Posterior cingulate gyrus (tissue), 11 donors: ENCODE results near the gene RPL10A.
A peak's percentile ranks its signal among the peaks of the same experiment; 100 is the strongest.

ENCODE experiments used
- DNase-seq, 10 donors: peaks; one replicate each; pipeline versions ENCODE4 v3.0.0 to v3.0.0-alpha.2; 2020 to 2021; ENCODE audit warnings: mixed read lengths in 3 of 10
- intact Hi-C: fragments of 100-400 bp; cut with DNase I; formaldehyde crosslinking; loops from one replicate; pipeline ENCODE4 v1.15.1; 2023

Gene RPL10A

GRCh38 chr6:35474131-35474941, 6.1 kb downstream of the RPL10A start:
- peak in 1 of 10 donors; percentile 67 for DNase-seq
- intact Hi-C loops = no loop called here

DNA sequence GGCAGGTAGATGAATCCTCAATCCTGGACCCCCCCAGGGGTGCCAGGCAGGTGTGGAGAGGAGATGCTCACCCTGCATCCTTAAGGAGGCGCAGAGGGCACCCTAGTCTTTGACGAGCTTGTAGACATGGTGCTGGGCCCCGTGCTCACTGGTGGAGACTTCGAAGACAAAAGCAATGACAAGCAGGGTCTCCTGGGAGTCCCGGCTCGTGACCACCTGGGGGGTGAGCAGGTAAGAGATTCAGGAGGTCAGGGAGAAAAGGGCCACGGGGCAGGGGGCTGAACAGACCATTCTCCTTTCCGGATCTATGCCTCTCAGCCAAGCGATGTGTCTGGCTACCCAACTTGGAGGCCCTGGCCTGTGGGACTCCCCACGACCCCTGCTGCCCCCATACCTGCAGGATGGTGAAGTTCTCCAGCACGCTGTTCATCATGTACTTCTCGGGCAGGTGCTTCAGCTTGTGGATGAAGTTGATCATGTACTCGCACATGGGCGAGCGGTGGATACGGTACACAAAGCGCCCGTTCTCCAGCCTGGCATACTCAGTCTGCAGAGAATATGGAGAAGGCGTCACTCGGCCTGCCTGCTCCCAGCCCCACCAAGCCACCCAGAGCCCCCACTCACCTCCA, 6.9 kb downstream of the RPL10A start:
- peak in 2 of 10 donors; percentile 56 to 63 for DNase-seq
- intact Hi-C loops = no loop called here

GRCh38 chr6:35475573-35475972, 7.4 kb downstream of the RPL10A start:
- intact Hi-C loops = no loop called here
- DNase-seq = peak in 2 of 10 donors; percentile 48 to 67

GRCh38 chr6:35476004-35476403, 7.8 kb downstream of the RPL10A start:
- intact Hi-C loops = no loop called here
- DNase-seq = peak in 2 of 10 donors; percentile 68 to 78

DNA sequence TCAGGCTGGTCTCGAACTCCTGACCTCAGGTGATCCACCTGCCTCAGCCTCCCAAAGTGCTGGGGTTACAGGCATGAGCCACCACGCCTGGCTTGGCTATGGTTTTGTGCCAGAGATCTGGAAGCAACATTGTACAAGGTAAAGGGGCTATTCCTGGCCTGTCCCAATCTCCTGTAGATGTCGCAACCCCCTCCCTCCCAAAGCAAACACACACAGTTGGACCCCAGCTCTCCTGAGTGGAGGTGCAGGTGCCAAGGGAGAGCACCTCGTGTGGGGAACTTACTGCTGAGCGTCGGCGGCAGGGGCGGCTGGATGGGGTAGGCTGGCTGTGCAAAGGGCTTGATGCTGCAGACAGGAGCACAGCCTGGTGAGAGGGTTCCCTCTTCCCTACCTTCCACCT, 8.8 kb downstream of the RPL10A start:
- intact Hi-C loops = no loop called here
- DNase-seq = no peak

GRCh38 chr6:35477551-35478179, 9.5 kb downstream of the RPL10A start:
- no peak for DNase-seq
- intact Hi-C loops = no loop called here

DNA sequence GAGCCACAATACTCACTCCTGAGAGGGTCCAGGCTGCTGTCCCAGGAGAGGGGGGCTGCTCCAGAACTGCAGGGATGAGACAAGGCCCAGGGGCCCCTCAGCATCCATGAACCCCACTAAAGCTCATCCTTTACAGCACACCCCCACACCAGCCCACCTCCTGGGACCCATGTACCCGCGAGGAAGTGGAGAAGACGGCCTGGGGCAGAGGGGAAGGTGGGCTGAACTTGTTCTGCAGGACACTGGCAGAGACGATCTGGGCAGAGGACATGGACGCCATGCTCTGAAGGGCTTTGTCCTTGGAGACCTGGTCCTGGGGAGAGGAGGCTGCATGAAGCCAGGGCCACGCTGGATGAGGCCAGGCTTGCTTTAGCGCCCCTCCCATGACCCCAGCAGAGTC, 10.1 kb downstream of the RPL10A start:
- intact Hi-C loops = no loop called here
- peak in 1 of 10 donors; percentile 44 for DNase-seq

DNA sequence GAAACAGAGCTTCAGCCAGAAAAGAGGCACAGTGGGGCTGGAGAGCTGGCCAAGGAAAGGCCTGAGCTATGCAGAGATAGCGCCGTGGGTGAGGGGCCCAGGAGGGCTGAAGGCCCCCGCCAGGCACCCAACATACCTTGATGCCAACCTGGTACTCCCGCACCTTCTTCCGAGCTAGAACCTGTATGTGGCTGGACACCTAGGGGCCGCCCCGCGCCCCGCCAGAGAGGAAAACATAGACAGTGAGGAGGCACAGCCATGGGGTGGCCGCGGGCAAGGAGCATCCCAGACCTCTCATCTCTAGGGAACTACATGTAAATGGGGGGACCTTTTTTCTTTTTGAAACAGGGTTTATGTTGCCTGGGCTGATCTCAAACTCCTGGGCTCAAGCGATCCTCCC, 12.0 kb downstream of the RPL10A start:
- peak in 1 of 10 donors; percentile 75 for DNase-seq
- intact Hi-C loops = no loop called here

DNA sequence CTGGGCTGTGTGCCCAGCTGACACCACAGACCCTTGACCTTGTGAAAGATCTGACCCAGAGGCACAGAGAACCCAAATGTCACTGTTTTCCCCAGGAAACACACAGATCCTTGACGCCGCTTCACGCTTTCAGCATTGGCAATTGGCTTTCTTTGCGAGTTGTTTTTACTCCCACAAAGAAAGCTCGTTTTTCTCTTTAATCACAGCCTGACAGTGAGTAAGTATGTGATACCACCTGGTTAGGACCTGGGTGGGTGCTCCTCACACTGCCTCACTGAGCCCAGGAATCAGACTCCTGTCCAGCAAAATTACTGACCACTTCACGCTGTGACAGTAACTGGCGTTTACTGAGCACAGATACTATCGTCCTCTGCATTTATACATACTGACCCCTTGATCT, 13.0 kb downstream of the RPL10A start:
- DNase-seq = no peak
- intact Hi-C loops = no loop called here

GRCh38 chr6:35483062-35483461, 14.9 kb downstream of the RPL10A start:
- intact Hi-C loops = no loop called here
- DNase-seq = no peak

- intact Hi-C loops = no loop called here
- DNase-seq = peak in 1 of 10 donors; percentile 37
Measured at GRCh38 chr6:35483490-35483889, 15.3 kb downstream of the RPL10A start.

GRCh38 chr6:35483893-35484645, 15.9 kb downstream of the RPL10A start:
- intact Hi-C loops = no loop called here
- DNase-seq = peak in 1 of 10 donors; percentile 44

DNA sequence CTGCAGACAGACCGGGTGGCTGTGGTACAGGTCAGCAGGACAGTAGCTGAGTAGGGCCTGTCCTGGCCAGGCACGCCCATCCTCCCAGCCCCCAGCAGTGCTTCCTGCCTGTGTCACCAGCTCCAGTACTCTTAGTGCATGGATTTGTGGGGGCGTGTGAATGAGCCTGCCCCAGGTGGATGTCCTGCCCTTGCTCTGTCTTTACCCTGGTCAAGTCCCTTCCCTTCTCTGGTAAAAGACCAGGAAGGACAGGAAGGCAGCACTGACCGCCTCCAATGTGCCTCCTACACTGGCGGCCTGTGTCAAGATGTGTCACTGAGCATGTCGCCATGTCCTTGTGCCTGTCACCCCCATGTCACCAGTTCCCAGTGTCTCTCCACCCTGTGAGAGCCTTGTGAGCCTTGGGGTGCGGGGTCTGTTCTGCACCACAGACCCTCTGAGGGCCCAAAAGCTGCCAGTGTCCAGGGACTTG, 16.8 kb downstream of the RPL10A start:
- DNase-seq = peak in 1 of 10 donors; percentile 70
- intact Hi-C loops = no loop called here

DNA sequence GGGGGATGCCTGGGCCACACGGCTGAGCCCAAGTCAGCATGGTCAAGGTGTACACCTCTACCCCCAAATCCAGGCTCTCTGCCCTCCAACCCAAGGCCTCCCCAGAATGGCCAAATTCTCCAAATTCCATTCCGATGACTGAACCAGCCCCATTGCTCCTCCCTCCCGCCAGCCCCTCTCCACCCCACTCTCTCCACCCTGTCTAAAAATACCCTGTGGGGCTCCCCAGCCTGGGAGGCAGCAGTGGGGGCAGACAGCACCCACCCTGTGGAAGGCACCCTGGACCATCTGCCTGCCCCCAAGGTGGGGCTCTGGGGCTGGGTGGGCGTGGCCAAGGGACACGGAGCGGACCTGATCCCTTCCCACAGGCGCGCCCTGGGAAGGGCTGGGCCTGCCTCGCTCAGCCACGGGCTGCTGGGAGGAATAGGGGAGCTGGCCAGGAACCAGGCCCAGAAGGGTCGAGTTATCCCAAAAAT, 17.2 kb downstream of the RPL10A start:
- peak in 1 of 10 donors; percentile 61 for DNase-seq
- intact Hi-C loops = no loop called here

- intact Hi-C loops = no loop called here
- DNase-seq = peak in 1 of 10 donors; percentile 78
Measured at GRCh38 chr6:35486005-35486925, 18.1 kb downstream of the RPL10A start.

DNA sequence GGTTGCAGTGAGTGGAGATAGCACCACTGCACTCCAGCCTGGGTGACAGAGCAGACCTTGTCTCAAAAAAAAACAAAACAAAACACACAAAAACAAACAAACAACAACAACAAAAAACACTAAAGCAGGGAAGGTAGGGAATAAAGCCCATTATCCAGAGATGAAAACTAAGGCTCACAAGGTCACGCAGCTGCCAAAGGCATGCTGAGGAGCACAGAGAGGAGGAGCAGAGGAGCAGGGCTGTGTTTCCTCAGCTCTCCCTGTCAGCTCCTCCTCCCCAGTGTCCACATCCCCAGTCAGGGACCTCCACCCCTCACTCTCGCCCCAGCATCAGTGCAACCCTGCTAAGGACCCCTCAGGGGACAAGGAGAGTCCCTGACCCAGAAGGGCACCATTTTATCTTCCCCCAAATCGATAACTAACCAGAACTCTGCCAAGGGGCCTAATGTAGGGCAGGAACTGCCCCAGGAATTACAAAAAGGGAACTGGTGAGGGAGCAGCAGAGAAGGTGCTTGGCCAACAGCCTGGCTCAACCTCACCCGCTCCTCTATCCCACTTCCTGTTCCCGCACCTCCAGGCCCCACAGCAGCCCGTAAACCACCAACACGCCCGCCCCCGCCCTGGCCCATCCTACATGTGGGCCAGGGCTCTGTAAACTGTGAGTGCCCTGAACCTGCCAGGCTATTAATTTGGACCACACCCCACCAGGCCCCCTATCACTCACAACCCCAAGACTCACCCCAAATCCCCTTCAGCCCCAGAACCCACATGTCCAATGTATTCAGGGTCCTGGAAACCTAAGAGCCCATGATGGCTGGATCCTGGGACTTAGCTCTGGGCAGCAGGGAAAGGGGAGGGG, 19.7 kb downstream of the RPL10A start:
- peak in 1 of 10 donors; percentile 37 for DNase-seq
- intact Hi-C loops = no loop called here

GRCh38 chr6:35488517-35488862, 20.3 kb downstream of the RPL10A start:
- intact Hi-C loops = no loop called here
- no peak for DNase-seq

DNA sequence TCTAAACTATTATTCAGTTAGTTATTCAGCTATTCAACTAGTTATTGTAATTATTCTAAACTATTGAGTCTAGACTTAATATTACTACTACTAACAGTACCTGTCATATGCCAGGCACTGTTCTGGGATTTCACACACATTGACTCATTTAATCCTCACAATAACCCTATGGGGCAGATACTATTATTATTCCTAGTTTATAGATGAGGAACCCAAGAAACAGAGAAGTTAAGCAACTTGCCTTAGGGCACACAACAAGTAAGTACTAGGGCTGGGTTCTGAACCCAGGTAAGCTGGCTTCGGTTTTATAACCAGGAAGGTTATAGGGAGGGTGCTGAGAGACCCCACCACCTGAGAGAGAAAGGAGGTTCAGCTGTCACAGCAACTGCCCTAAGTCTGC, 20.9 kb downstream of the RPL10A start:
- intact Hi-C loops = no loop called here
- DNase-seq = no peak
